ENCODE results near the gene EXOC2.

EXOC2 gene

GRCh38 chr6:437037-437392 lies 255.9 kb downstream of the EXOC2 start:
- no peak for DNase-seq

DNA sequence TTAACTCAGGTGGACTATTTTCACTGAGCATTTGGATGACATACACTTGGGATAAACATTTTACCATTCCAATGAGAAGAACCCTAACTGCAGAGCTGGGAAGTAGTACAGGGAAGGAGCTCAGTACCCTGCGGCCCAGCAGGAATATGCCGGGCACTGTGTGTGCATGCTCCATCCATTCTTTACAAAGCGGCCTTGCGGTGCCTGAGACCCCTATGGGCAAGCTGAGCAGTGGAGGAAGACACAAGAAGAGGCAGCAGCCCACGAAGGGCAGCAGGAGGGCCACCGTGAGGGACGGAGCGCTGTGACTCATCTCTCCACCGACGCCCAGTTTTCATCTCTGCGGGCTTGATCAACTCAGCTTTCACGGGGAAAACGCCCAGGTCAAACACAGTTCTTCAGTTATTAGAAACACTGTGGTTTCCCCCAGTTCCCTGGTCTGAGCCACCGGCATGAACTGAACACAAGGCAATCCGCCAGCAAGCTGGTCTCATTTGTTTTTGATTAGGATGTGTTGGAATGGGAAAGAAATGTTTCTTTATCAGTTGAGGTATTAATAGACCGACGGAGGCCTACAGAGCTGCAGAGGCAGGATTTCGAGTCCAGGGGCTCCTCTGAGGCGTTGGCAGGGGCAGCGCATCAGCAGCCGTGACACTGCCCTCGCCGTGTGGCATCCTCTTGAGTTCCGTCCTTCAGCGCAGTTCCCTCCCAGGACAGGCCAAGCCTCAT lies 256.5 kb downstream of the EXOC2 start:
- no peak for DNase-seq

DNA sequence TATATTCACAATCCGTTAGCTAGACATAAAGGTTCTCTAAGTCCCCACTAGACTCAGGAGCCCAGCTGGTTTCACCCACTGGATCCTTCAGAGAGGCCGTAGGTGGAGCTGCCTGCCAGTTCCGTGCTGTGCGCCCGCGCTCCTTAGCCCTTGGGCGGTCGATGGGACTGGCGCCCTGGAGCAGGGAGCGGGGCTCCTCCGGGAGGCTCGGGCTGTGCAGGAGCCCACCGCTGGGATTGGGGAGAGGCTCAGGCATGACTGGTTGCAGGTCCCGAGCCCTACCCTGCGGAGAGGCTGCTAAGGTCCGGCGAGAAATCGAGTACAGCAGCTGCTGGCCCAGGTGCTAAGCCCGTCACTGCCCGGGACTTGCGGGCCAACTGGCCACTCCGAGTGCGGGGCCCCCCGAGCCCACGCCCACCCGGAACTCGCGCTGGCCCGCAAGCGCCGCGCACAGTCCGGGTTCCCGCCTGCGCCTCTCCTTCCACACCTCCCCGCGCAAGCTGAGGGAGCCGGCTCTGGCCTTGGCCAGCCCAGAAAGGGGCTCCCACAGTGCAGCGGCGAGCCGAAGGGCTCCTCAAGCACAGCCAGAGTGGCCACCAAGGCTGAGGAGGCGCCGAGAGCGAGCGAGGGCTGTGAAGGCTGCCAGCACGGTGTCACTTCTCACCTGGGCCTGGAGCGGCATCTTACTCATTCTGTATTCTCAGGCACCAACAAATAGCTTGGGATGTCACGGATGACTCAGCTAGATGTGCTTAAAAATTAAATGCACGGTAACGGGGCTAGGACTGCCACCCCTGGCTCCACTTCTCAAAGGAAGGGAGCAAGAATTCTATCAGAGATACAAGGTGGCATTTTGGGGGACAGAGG lies 257.3 kb downstream of the EXOC2 start:
- DNase-seq: no peak

All from NCI-H510A (cell line).